Measurements from ENCODE around the gene OR13A1. TPM values are rescaled to one million over a fixed set of nuclear protein-coding genes. Genes with fewer than 3 reads are reported as not detected.

The OR13A1 gene
- polyA plus RNA-seq, 2 donors = 0.11 to 0.86 TPM

Other genes starting within 250 kb of the OR13A1 start
- 10 to 100 TPM in 1 of 2 donors, 1 to 10 TPM in 1; 8.3 to 12.2 TPM for gene ALOX5, start 58.6 kb upstream of the OR13A1 start, polyA plus RNA-seq

Data from esophagus (tissue), 2 donors.